WTC11 (cell line): ENCODE measurements around the gene SIN3A.

Source experiments
- CTCF ChIP-seq: fragments of 200-600 bp; IDR thresholded peaks from 2 replicates; pipeline ENCODE4 v1.8.0; 2022; ENCODE audit warnings: antibody characterized with exemption
- GABPB1 ChIP-seq: sonication (generic); formaldehyde crosslinking; IDR thresholded peaks from 2 replicates; pipeline ENCODE4 v1.8.1; 2023; ENCODE audit warnings: mild to moderate bottlenecking, missing genetic modification reagents
- HMGXB4 ChIP-seq: sonication (generic); formaldehyde crosslinking; IDR thresholded peaks from 2 replicates; pipeline ENCODE4 v1.8.1; 2023; ENCODE audit warnings: mild to moderate bottlenecking, moderate library complexity, missing genetic modification reagents
- NFYB ChIP-seq: sonication (generic); formaldehyde crosslinking; conservative IDR thresholded peaks from 2 replicates; pipeline ENCODE4 v1.8.0; 2022; ENCODE audit warnings: low read depth, missing genetic modification reagents
- RELA ChIP-seq: sonication (generic); formaldehyde crosslinking; IDR thresholded peaks from 2 replicates; pipeline ENCODE4 v1.8.1; 2022; ENCODE audit warnings: missing genetic modification reagents, mild to moderate bottlenecking, borderline replicate concordance
- SP1 ChIP-seq: sonication (generic); formaldehyde crosslinking; conservative IDR thresholded peaks from 2 replicates; pipeline ENCODE4 v1.8.1; 2022; ENCODE audit warnings: missing genetic modification reagents
- STAT6 ChIP-seq: sonication (generic); formaldehyde crosslinking; conservative IDR thresholded peaks from 2 replicates; pipeline ENCODE4 v1.8.1; 2023; ENCODE audit warnings: mild to moderate bottlenecking, low read depth, missing genetic modification reagents, moderate library complexity
- USF2 ChIP-seq: sonication (generic); formaldehyde crosslinking; IDR thresholded peaks from 2 replicates; pipeline ENCODE4 v1.8.1; 2023; ENCODE audit warnings: mild to moderate bottlenecking, missing genetic modification reagents, moderate library complexity

- TF ChIP-seq CTCF = no peak
- no peak for TF ChIP-seq USF2 (CRISPR knock-in tag)
- TF ChIP-seq RELA = no peak
- no peak for TF ChIP-seq HMGXB4 (CRISPR knock-in tag)
- TF ChIP-seq GABPB1 (CRISPR knock-in tag) = no peak
- TF ChIP-seq NFYB (CRISPR knock-in tag) = no peak
- no peak for TF ChIP-seq SP1
- no peak for TF ChIP-seq STAT6
These were observed 90.0 kb downstream of the SIN3A start for GRCh38 chr15:75361361-75361988.
